Mesenchymal stem cell (in vitro differentiated cells and primary cell): ENCODE data around the gene STX16.

Experiments used
- DNase-seq: peaks from one replicate; pipeline ENCODE4 v3.0.0-alpha.2; 2013
- H2AFZ ChIP-seq: one replicate; pipeline ENCODE4 v1.6.1; 2013; ENCODE audit warnings: low read depth, mild to moderate bottlenecking, control low read depth, inconsistent platforms, low read length, moderate library complexity
- H2AK5ac ChIP-seq: 2 replicates; pipeline ENCODE4 v1.6.1; 2013; ENCODE audit warnings: low read length, moderate library complexity, mild to moderate bottlenecking, inconsistent platforms; ENCODE audit not compliant: severe bottlenecking
- H2BK120ac ChIP-seq: one replicate; pipeline ENCODE4 v1.6.1; 2013; ENCODE audit warnings: low read depth, mild to moderate bottlenecking, inconsistent platforms, low read length, moderate library complexity
- H2BK12ac ChIP-seq, 2 experiments: one replicate each; pipeline ENCODE4 v1.6.1; 2013; ENCODE audit warnings: inconsistent platforms in 2 of 2, low read length in 2 of 2, mild to moderate bottlenecking in 2 of 2, moderate library complexity in 2 of 2, control low read depth in 1 of 2
- H2BK15ac ChIP-seq: one replicate; pipeline ENCODE4 v1.6.1; 2013; ENCODE audit warnings: mild to moderate bottlenecking, low read depth, inconsistent platforms; ENCODE audit not compliant: poor library complexity, severe bottlenecking
- H2BK5ac ChIP-seq: 2 replicates; pipeline ENCODE4 v1.6.1; 2013; ENCODE audit warnings: low read depth, mild to moderate bottlenecking, low read length, control low read depth, inconsistent platforms; ENCODE audit not compliant: poor library complexity, severe bottlenecking
- H3K14ac ChIP-seq, 2 experiments: one replicate each; pipeline ENCODE4 v1.6.1; 2013; ENCODE audit warnings: inconsistent platforms in 2 of 2, low read length in 2 of 2, control low read depth in 1 of 2, mild to moderate bottlenecking in 1 of 2, moderate library complexity in 1 of 2
- H3K18ac ChIP-seq, 2 experiments: one replicate each; pipeline ENCODE4 v1.6.1; 2013; ENCODE audit warnings: inconsistent platforms in 2 of 2, low read length in 2 of 2, control low read depth in 1 of 2, low read depth in 1 of 2, mild to moderate bottlenecking in 1 of 2
- H3K23ac ChIP-seq, 2 experiments: one replicate each; pipeline ENCODE4 v1.6.1; 2013; ENCODE audit warnings: inconsistent platforms in 2 of 2, low read length in 2 of 2, mild to moderate bottlenecking in 2 of 2, moderate library complexity in 2 of 2, control low read depth in 1 of 2
- H3K27ac ChIP-seq: 2 replicates; pipeline ENCODE4 v1.5.1; 2013; ENCODE audit warnings: mild to moderate bottlenecking, moderate library complexity, low read length, control low read depth, inconsistent platforms; ENCODE audit not compliant: poor library complexity, severe bottlenecking
- H3K27me3 ChIP-seq, 2 experiments: 2 replicates each; pipeline versions ENCODE4 v1.6.1 to v1.7.0; 2013; ENCODE audit warnings: low read length in 2 of 2, mild to moderate bottlenecking in 2 of 2, moderate library complexity in 2 of 2, control low read depth in 1 of 2, inconsistent platforms in 1 of 2; ENCODE audit not compliant: control insufficient read depth in 1 of 2, insufficient read depth in 1 of 2
- H3K36me3 ChIP-seq, 2 experiments: 2 replicates each; pipeline versions ENCODE4 v1.6.1 to v1.7.0; 2013; ENCODE audit warnings: low read length in 2 of 2, control low read depth in 1 of 2, inconsistent platforms in 1 of 2, low read depth in 1 of 2, mild to moderate bottlenecking in 1 of 2; ENCODE audit not compliant: insufficient read depth in 2 of 2, control insufficient read depth in 1 of 2
- H3K4ac ChIP-seq, 2 experiments: one replicate each; pipeline ENCODE4 v1.6.1; 2013; ENCODE audit warnings: inconsistent platforms in 2 of 2, low read length in 2 of 2, mild to moderate bottlenecking in 2 of 2, moderate library complexity in 2 of 2, control low read depth in 1 of 2, low read depth in 1 of 2
- H3K4me1 ChIP-seq: 2 replicates; pipeline ENCODE4 v1.6.1; 2013; ENCODE audit warnings: low read depth, low read length, control low read depth; ENCODE audit not compliant: control insufficient read depth, insufficient read depth
- H3K4me2 ChIP-seq: 2 replicates; pipeline ENCODE4 v1.6.1; 2013; ENCODE audit warnings: low read length, mild to moderate bottlenecking, inconsistent platforms; ENCODE audit not compliant: poor library complexity, severe bottlenecking
- H3K4me3 ChIP-seq, 2 experiments: 2 replicates each; pipeline versions ENCODE4 v1.5.1 to v1.7.0; 2013; ENCODE audit warnings: low read length in 2 of 2, mild to moderate bottlenecking in 2 of 2, control low read depth in 1 of 2, low read depth in 1 of 2; ENCODE audit not compliant: insufficient read depth in 1 of 2
- H3K79me1 ChIP-seq: replicated peaks from 2 replicates; pipeline ENCODE4 v1.6.1; 2013; ENCODE audit warnings: mild to moderate bottlenecking, control low read depth, low read length, inconsistent platforms; ENCODE audit not compliant: poor library complexity, severe bottlenecking
- H3K9ac ChIP-seq: 2 replicates; pipeline ENCODE4 v1.7.0; 2013; ENCODE audit warnings: mild to moderate bottlenecking, low read length, moderate library complexity
- H3K9me3 ChIP-seq: 2 replicates; pipeline ENCODE4 v1.7.0; 2013; ENCODE audit warnings: mild to moderate bottlenecking, low read length; ENCODE audit not compliant: control insufficient read depth
- H4K8ac ChIP-seq: one replicate; pipeline ENCODE4 v1.6.1; 2013; ENCODE audit warnings: inconsistent platforms, mild to moderate bottlenecking, low read length, moderate library complexity
- H4K91ac ChIP-seq: one replicate; pipeline ENCODE4 v1.6.1; 2013; ENCODE audit warnings: mild to moderate bottlenecking, low read length, inconsistent platforms
- WGBS: methylation state at CpG from one replicate; pipeline ENCODE4 v1.1.7; 2013; ENCODE audit warnings: mixed read lengths; 5-methylcytosine and 5-hydroxymethylcytosine counted together

STX16 gene

GRCh38 chr20:58713801-58714339 lies 62.8 kb downstream of the STX16 start:
- Histone ChIP-seq H3K36me3 (peaks cover 7 to 15% of the 10 kb centered on the region in 2 experiments), H3K79me1 (no peaks in the 10 kb centered on the region), H3K18ac (no peak overlapping the region), H3K4ac (no peak overlapping the region), H2BK120ac (no peak overlapping the region), H3K23ac (no peak overlapping the region), H3K27ac (no peak overlapping the region), H3K4me3 (no peak overlapping the region), H3K27me3 (no peaks in the 10 kb centered on the region), H2BK15ac (no peak overlapping the region), H3K9me3 (no peaks in the 10 kb centered on the region), H2BK12ac (no peak overlapping the region), H2AFZ (no peak overlapping the region), H3K14ac (no peak overlapping the region), H3K4me2 (no peak overlapping the region), H3K4me1 (peaks cover 21% of the 10 kb centered on the region), H2AK5ac (no peak overlapping the region), H4K8ac (no peak overlapping the region), H4K91ac (no peak overlapping the region), H3K9ac (no peak overlapping the region), H2BK5ac (no peak overlapping the region)
- WGBS = 95% methylated on average over 24 of the region's 24 CpGs
- DNase-seq = no peak

GRCh38 chr20:58714340-58714922 lies 63.3 kb downstream of the STX16 start:
- WGBS = 94% methylated on average over 16 of the region's 16 CpGs
- no peak overlapping the region for H3K18ac ChIP-seq
- no peak for DNase-seq
- H2BK5ac ChIP-seq = no peak overlapping the region
- no peak overlapping the region for H2AFZ ChIP-seq
- H4K8ac ChIP-seq = no peak overlapping the region
- no peak overlapping the region for H3K14ac ChIP-seq
- peaks cover 2 to 3% of the 10 kb centered on the region in 2 experiments for H3K27me3 ChIP-seq
- H3K4me2 ChIP-seq = no peak overlapping the region
- H4K91ac ChIP-seq = no peak overlapping the region
- no peak overlapping the region for H3K4ac ChIP-seq
- peaks cover 21% of the 10 kb centered on the region for H3K4me1 ChIP-seq
- H2BK15ac ChIP-seq = no peak overlapping the region
- H3K23ac ChIP-seq = no peak overlapping the region
- H3K9ac ChIP-seq = no peak overlapping the region
- no peaks in the 10 kb centered on the region for H3K79me1 ChIP-seq
- peaks cover 3 to 15% of the 10 kb centered on the region in 2 experiments for H3K36me3 ChIP-seq
- H2BK12ac ChIP-seq = no peak overlapping the region
- no peak overlapping the region for H2BK120ac ChIP-seq
- no peak overlapping the region for H2AK5ac ChIP-seq
- H3K4me3 ChIP-seq = no peak overlapping the region
- H3K9me3 ChIP-seq = no peaks in the 10 kb centered on the region
- H3K27ac ChIP-seq = no peak overlapping the region

DNA sequence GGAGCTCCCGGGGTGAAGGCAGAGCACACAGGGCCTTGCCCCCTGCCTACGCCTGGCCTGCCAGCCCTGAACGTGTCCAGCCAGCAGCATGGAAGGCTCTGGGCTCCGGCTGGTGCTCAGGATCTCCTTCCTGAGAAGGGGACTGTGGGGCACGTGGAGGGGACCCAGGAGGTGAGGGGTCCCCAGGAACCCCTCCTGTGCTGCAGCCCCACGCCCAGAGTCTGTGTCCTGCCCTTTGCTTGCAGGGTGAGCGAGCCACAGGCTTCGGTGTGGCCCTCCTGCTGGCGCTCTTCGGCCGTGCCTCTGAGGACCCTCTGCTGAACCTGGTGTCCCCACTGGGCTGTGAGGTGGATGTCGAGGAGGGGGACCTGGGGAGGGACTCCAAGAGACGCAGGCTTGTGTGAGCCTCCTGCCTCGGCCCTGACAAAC lies 63.9 kb downstream of the STX16 start:
- H4K8ac ChIP-seq = no peak overlapping the region
- no peak overlapping the region for H3K27ac ChIP-seq
- H3K4me3 ChIP-seq = no peak overlapping the region
- no peak overlapping the region for H3K14ac ChIP-seq
- peaks cover 0 to 12% of the 10 kb centered on the region in 2 experiments for H3K36me3 ChIP-seq
- H2BK5ac ChIP-seq = no peak overlapping the region
- DNase-seq = no peak
- H2AK5ac ChIP-seq = no peak overlapping the region
- H4K91ac ChIP-seq = no peak overlapping the region
- peaks cover 7 to 8% of the 10 kb centered on the region in 2 experiments for H3K27me3 ChIP-seq
- peaks cover 21% of the 10 kb centered on the region for H3K4me1 ChIP-seq
- no peak overlapping the region for H3K9ac ChIP-seq
- no peak overlapping the region for H3K4ac ChIP-seq
- H2BK120ac ChIP-seq = no peak overlapping the region
- no peak overlapping the region for H2BK12ac ChIP-seq
- no peaks in the 10 kb centered on the region for H3K9me3 ChIP-seq
- WGBS = 87% methylated on average over 14 of the region's 14 CpGs
- H2AFZ ChIP-seq = no peak overlapping the region
- H3K23ac ChIP-seq = no peak overlapping the region
- no peak overlapping the region for H3K18ac ChIP-seq
- no peak overlapping the region for H3K4me2 ChIP-seq
- no peak overlapping the region for H2BK15ac ChIP-seq
- H3K79me1 ChIP-seq = no peaks in the 10 kb centered on the region

GRCh38 chr20:58715391-58715800 lies 64.3 kb downstream of the STX16 start:
- no peak overlapping the region for H2BK15ac ChIP-seq
- H3K23ac ChIP-seq = no peak overlapping the region
- peaks cover 21% of the 10 kb centered on the region for H3K4me1 ChIP-seq
- H4K8ac ChIP-seq = no peak overlapping the region
- no peak overlapping the region for H2BK12ac ChIP-seq
- no peak overlapping the region for H2AFZ ChIP-seq
- WGBS = 88% methylated on average over 11 of the region's 11 CpGs
- H3K4me3 ChIP-seq = no peak overlapping the region
- H3K4ac ChIP-seq = no peak overlapping the region
- H3K27me3 ChIP-seq = peaks cover 11 to 12% of the 10 kb centered on the region in 2 experiments
- H3K79me1 ChIP-seq = no peaks in the 10 kb centered on the region
- no peak overlapping the region for H2BK5ac ChIP-seq
- H3K14ac ChIP-seq = no peak overlapping the region
- no peak overlapping the region for H3K4me2 ChIP-seq
- peaks cover 0 to 12% of the 10 kb centered on the region in 2 experiments for H3K36me3 ChIP-seq
- no peak overlapping the region for H3K9ac ChIP-seq
- H4K91ac ChIP-seq = no peak overlapping the region
- no peak for DNase-seq
- H2AK5ac ChIP-seq = no peak overlapping the region
- no peak overlapping the region for H2BK120ac ChIP-seq
- H3K18ac ChIP-seq = no peak overlapping the region
- H3K27ac ChIP-seq = no peak overlapping the region
- no peaks in the 10 kb centered on the region for H3K9me3 ChIP-seq
